IPS DF 4.7 (cell line): Measurements from ENCODE around the gene VOPP1.

Experiments
- DNase-seq: peaks from one replicate; pipeline ENCODE4 v3.0.0-alpha.2; 2013; ENCODE audit warnings: low spot score; ENCODE audit errors: extremely low read depth

VOPP1 gene

DNA sequence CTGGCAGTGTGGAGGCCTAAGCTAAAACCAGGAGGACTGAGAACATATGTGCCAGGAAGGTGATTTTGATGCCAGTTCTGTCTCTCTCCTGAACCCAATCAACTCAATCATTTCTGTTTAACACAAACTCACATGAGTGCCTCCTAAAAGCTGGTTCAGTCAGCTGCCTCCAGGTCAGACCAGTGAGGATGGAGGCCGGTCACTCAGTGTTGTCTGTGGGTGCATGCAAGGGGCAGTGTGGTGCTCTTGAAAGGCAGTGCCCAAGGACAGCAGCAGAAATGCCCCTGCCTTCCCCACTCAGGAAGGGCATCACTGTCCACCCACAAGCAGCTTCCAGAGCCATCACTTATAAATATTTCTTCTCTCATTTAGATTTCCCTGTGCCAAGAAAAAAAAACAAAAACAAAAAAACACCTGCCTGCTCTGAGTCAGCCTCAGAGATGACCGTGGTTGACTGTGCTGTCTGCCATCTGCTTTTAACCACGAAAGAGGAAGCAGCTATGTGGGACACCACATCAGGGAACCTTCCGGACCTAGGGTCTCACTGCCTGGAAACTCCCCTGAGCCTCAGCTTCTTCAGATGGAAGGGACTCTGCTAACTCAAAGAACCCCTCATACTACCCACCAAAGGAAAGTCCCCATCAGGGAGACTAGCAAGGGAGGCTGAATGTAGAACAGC lies 39.1 kb downstream of the VOPP1 start:
- no peak for DNase-seq

DNA sequence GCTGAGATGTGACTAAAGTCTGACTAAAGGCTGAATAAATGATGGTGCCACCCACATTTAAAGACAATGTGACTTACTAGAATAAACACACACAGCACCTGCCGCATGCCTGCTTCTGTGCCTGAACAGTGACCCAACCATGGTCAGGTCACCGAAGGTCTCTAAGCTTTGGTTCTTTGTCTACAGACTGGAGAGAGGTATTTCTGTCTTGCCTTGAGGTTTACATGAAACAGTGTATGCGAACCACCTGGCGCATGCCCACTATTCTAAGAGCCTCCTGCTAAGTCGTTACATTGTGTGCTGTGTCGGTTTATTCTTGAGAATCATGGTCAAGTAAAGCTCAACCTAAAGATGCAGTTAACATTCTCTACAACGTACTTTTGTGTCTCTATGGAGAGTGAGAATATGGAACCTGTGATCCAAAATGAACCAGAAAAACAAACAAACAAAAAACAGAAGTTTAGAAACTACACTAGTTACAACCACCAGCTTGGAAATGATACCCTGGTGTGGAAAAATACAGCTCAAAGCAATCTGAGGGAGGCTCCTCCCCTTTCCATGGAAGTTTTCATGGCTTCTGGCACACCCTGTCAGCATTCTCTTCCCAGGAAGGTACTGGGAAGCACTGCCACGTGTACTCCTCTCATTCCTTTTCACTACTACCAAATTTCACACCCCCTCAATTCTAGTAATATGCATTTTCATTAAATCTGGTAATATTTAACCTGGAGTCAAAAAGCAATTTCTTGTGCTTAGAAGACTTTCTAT lies 40.0 kb downstream of the VOPP1 start:
- DNase-seq: no peak

GRCh38 chr7:55531536-55531935 lies 40.8 kb downstream of the VOPP1 start:
- DNase-seq: no peak

- DNase-seq: no peak
These were observed 45.0 kb downstream of the VOPP1 start for GRCh38 chr7:55527307-55527706.

DNA sequence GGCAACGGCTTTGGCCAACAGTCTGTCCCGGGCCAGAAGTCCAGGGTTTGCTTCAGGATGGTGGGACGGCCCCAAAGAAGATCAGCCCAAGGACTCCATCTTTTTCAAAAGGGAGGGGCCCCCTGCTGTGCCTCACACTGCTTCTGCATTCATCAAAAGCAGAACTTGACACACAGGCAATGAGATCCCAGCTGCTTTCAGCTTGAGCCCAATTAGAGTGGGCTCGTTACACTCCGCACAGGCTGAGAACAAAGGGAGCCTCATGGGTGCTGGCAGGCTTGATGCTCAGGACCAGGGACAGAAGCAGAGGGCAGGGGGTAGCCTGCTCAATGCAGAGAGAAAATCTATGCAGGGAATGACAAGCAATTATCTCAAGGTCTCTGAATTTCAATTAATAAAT lies 45.5 kb downstream of the VOPP1 start:
- DNase-seq: no peak

GRCh38 chr7:55526329-55526728 lies 46.0 kb downstream of the VOPP1 start:
- DNase-seq: no peak

- no peak for DNase-seq
These were observed 47.6 kb downstream of the VOPP1 start for GRCh38 chr7:55524558-55525310.

GRCh38 chr7:55523366-55523765 lies 48.9 kb downstream of the VOPP1 start:
- no peak for DNase-seq

- no peak for DNase-seq
These were observed 50.1 kb downstream of the VOPP1 start for GRCh38 chr7:55521917-55522902.

- DNase-seq: no peak
These were observed 50.8 kb downstream of the VOPP1 start for GRCh38 chr7:55521512-55521911.

- no peak for DNase-seq
These were observed 51.7 kb downstream of the VOPP1 start for GRCh38 chr7:55520426-55521140.

- no peak for DNase-seq
These were observed 53.5 kb downstream of the VOPP1 start for GRCh38 chr7:55518836-55519235.

DNA sequence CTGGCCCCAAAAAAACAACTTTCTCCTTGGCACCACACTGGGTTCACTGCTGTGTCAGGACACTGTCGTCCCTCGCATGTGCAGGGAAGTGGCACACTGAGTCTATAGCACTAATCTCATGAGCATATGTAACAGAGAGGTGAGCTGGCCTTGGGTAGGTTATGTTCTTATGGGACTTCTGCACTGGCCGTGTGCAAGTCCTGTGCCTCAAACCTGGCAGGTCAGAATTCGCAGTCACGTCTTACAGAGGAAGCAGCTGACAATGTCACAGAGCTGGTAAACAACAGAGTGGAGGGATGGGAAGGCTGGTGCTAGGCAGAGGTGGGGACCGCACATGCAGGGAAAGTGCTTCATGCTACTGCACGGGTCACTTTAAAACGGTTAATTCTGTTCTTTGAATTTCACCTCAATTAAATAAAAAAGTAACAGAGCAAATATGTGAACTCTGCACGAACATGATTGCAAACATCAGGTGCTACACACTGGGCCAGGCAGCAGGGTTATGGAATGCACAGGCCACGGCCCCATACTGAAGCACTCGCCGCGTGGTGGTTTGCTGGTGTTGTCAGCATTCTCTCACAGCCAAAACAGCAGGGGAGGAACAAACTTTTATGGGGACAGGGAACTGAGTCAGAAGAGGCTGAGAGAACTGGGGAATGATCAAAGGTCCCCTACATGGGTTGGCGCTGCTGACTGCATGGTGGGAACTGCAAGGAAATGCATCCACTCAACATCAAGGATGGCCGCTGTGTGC lies 54.2 kb downstream of the VOPP1 start:
- DNase-seq: no peak

DNA sequence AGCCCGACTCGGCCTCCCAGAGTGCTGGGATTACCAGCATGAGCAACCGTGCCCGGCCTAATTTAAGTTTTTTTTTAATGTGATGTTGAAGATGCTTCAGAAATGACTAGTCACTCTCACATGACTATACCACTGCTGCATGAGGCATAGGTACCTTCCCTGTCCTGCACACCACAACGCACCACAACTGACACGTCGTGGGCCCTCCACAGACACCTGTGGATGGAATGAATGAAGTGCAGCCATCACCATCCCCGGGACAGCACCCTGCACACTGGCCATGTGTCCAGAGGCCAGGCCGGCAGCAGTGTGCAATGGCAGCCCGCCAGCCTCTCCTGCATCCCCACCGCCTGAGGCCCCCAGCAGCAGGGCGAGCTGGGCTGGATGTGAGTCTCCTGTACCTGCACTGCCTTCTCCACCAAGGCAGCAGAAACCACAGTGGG lies 55.1 kb downstream of the VOPP1 start:
- DNase-seq: no peak

DNA sequence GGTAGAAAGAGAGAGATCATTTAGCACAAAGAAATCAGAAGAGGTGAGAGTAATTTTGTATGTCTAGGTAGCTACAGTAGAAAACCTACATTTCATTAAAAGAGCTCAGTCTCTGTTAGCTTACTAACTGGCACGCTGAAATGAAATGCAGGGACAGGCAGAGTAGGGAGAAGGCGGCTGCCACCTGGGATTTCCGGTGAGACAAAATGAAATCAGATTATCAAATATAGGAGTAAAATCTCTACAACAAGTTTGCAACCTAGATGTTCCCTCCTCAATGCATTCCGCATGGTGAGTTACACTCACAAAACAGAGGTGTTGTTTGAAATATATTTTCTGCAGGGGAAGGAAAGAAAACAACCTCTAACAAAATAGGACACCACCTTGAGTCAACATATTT lies 55.9 kb downstream of the VOPP1 start:
- no peak for DNase-seq

DNA sequence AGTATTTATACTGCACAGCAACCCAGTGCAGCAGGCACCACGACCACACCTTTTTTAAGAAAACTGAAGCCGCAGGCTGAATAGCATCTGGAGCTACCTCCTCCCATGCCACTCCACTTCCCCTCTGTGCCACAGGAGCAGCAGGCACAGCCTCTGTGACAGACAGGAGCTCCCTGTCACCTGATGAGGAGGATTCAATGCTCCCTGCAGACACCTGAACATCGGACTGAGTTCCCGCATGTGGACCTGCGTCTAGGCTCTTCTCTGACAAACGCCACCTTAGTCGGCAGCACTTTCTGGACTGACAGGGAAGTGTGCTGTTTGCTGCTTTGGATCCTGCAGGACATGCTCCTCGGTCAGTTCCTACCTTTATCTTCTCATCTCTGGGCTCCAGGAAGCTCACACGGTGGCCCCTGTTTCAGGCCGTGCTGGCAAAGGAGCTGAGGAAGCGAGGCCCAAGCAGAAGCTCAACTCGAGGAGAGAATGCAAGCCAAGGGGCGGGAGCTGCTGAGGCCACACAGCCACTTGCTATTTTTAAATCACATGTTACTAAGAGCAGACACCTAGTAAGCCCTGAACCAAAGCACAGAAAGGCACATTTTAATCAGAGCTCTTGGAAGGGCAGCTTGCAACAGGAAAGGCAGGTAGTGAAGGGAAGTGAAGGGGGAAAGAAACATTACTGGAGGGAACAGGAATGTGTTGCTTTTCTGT lies 56.6 kb downstream of the VOPP1 start:
- DNase-seq: no peak

- DNase-seq: no peak
These were observed 57.6 kb downstream of the VOPP1 start for GRCh38 chr7:55514546-55515265.

DNA sequence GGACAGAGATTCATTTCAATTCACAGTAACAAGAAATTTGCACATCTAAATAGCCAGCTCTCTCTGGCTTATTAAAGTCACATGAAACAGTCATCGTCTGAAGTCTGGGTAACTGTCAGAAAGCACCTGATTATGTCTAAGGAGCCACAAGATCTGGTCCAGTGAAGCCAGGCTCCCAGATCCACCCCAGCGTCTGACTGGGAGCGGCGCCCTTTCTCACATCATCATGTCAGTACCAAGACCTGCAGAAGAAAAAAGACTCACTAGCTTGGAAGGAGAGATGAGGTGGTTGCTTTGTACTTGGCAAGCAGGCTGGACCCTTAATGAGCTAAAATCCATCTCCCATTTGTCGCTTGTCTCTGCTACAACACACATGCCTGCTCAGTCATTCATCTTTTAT lies 58.4 kb downstream of the VOPP1 start:
- no peak for DNase-seq
